HFFc6 (cell line): ENCODE results near the gene FSTL4. TPM values are rescaled to one million over a fixed set of nuclear protein-coding genes. Genes with fewer than 3 reads are reported as not detected.

Experiments used
- DNase-seq: peaks from one replicate; pipeline ENCODE4 v3.0.0-alpha.2; 2018
- H3K27ac Mint-ChIP-seq: 2 replicates; pipeline ENCODE4 v1.8.0; 2020; ENCODE audit warnings: mild to moderate bottlenecking, mixed read lengths
- H3K27me3 Mint-ChIP-seq: 2 replicates; pipeline ENCODE4 v1.8.0; 2021; ENCODE audit warnings: mild to moderate bottlenecking, moderate library complexity, mixed read lengths; ENCODE audit not compliant: insufficient read depth
- H3K36me3 Mint-ChIP-seq: 2 replicates; pipeline ENCODE4 v1.8.0; 2021; ENCODE audit warnings: low read depth, mixed read lengths
- H3K4me1 Mint-ChIP-seq: 2 replicates; pipeline ENCODE4 v1.8.0; 2020; ENCODE audit warnings: low read depth, mixed read lengths
- H3K4me3 Mint-ChIP-seq: 2 replicates; pipeline ENCODE4 v1.8.0; 2020; ENCODE audit warnings: mild to moderate bottlenecking, moderate library complexity, mixed read lengths
- H3K9me3 Mint-ChIP-seq: 2 replicates; pipeline ENCODE4 v1.8.0; 2020; ENCODE audit warnings: mild to moderate bottlenecking, mixed read lengths
- CTCF ChIP-seq: fragments of 200-600 bp; sonication (generic); IDR thresholded peaks from 2 replicates; pipeline ENCODE4 v1.5.0; 2021; ENCODE audit warnings: antibody characterized with exemption, mild to moderate bottlenecking
- total RNA-seq, 6 experiments: library from RNA; stranded (reverse); fragmentation: NEBNext Ultra II Directional; extraction: Animal tissue kit (Norgen Biotek cat#: 25700); gene quantifications; 2 replicates in 1 of 6; 3 replicates in 5 of 6; pipeline ENCODE4 v1.2.3, GENCODE V29; 2021

The FSTL4 gene
- total RNA-seq, 6 experiments from 2014 or later = not detected

- H3K27me3 Mint-ChIP-seq = peaks cover 35% of the 10 kb centered on the region
- no peak overlapping the region for H3K4me3 Mint-ChIP-seq
- H3K27ac Mint-ChIP-seq = no peak overlapping the region
Measured at GRCh38 chr5:133261993-133262392, 350.3 kb downstream of the FSTL4 start.

GRCh38 chr5:133260715-133261114 lies 351.6 kb downstream of the FSTL4 start:
- Mint-ChIP-seq H3K27ac (no peak overlapping the region), H3K4me1 (no peaks in the 10 kb centered on the region), H3K27me3 (peaks cover 35% of the 10 kb centered on the region), H3K4me3 (no peak overlapping the region), H3K9me3 (no peaks in the 10 kb centered on the region), H3K36me3 (no peaks in the 10 kb centered on the region)
- no peak for TF ChIP-seq CTCF
- DNase-seq = no peak

More at GRCh38 chr5:133261993-133262392, 350.3 kb downstream of the FSTL4 start:
- Mint-ChIP-seq H3K9me3 (no peaks in the 10 kb centered on the region), H3K36me3 (no peaks in the 10 kb centered on the region), H3K4me1 (no peaks in the 10 kb centered on the region)
- no peak for TF ChIP-seq CTCF
- no peak for DNase-seq

GRCh38 chr5:133259199-133259997 lies 352.9 kb downstream of the FSTL4 start:
- Mint-ChIP-seq H3K27ac (no peak overlapping the region), H3K4me3 (no peak overlapping the region), H3K9me3 (no peaks in the 10 kb centered on the region), H3K36me3 (no peaks in the 10 kb centered on the region), H3K4me1 (no peaks in the 10 kb centered on the region), H3K27me3 (peaks cover 44% of the 10 kb centered on the region)
- TF ChIP-seq CTCF = no peak
- DNase-seq = no peak

- no peak overlapping the region for H3K4me3 Mint-ChIP-seq
- H3K4me1 Mint-ChIP-seq = no peaks in the 10 kb centered on the region
- peaks cover 44% of the 10 kb centered on the region for H3K27me3 Mint-ChIP-seq
- H3K9me3 Mint-ChIP-seq = no peaks in the 10 kb centered on the region
- H3K27ac Mint-ChIP-seq = no peak overlapping the region
- no peak for TF ChIP-seq CTCF
- DNase-seq = no peak
- no peaks in the 10 kb centered on the region for H3K36me3 Mint-ChIP-seq
Measured at GRCh38 chr5:133257977-133258376, 354.4 kb downstream of the FSTL4 start.

- DNase-seq = no peak
- H3K4me3 Mint-ChIP-seq = no peak overlapping the region
- no peak overlapping the region for H3K27ac Mint-ChIP-seq
- H3K27me3 Mint-ChIP-seq = peaks cover 45% of the 10 kb centered on the region
- no peaks in the 10 kb centered on the region for H3K36me3 Mint-ChIP-seq
- no peaks in the 10 kb centered on the region for H3K4me1 Mint-ChIP-seq
- no peak for TF ChIP-seq CTCF
- no peaks in the 10 kb centered on the region for H3K9me3 Mint-ChIP-seq
Measured at GRCh38 chr5:133256276-133256675, 356.1 kb downstream of the FSTL4 start.
